Stimulated activated naive B cell treated with anti-CD40 and anti-IgM and Interleukin-4, amounts not matched to agents 10 μg/mL and 1 μg/mL and 100 μg/mL, for 72 hours (primary cell): Measurements from ENCODE around the gene TUT4.

ENCODE experiments used
- ATAC-seq, 2 donors: fragments of 150-1000 bp; cut with Tn5 transposase; replicated peaks; 2 replicates each; pipeline ENCODE4 v1.10.0; 2021; ENCODE audit warnings: moderate library complexity in 1 of 2
- DNase-seq: peaks from one replicate; pipeline ENCODE4 v3.0.0; 2021
- H3K27ac Mint-ChIP-seq: one replicate; pipeline ENCODE4 v1.8.0; 2022; ENCODE audit warnings: mild to moderate bottlenecking, mixed read lengths
- H3K27me3 Mint-ChIP-seq, 2 donors: one replicate each; pipeline ENCODE4 v1.8.0; 2022; ENCODE audit warnings: mixed read lengths in 2 of 2
- H3K36me3 Mint-ChIP-seq, 2 donors: one replicate each; pipeline ENCODE4 v1.8.0; 2022; ENCODE audit warnings: mixed read lengths in 2 of 2, mild to moderate bottlenecking in 1 of 2
- H3K4me1 Mint-ChIP-seq, 2 donors: one replicate each; pipeline ENCODE4 v1.8.0; 2022; ENCODE audit warnings: mixed read lengths in 2 of 2, mild to moderate bottlenecking in 1 of 2
- H3K4me3 Mint-ChIP-seq, 2 donors: one replicate each; pipeline ENCODE4 v1.8.0; 2022; ENCODE audit warnings: mild to moderate bottlenecking in 2 of 2, mixed read lengths in 2 of 2, moderate library complexity in 1 of 2
- H3K9me3 Mint-ChIP-seq, 2 donors: one replicate each; pipeline ENCODE4 v1.8.0; 2022; ENCODE audit warnings: mixed read lengths in 2 of 2, mild to moderate bottlenecking in 1 of 2

TUT4 gene

GRCh38 chr1:52502789-52503188 is 50.1 kb downstream of the TUT4 start:
- H3K9me3 Mint-ChIP-seq, result no peaks in the 10 kb centered on the region
- no peaks in the 10 kb centered on the region for H3K27me3 Mint-ChIP-seq
- peaks cover 0 to 10% of the 10 kb centered on the region in 2 donors for H3K4me1 Mint-ChIP-seq
- no peak for DNase-seq
- peaks cover 23 to 51% of the 10 kb centered on the region in 2 donors for H3K36me3 Mint-ChIP-seq
- no peak overlapping the region for H3K4me3 Mint-ChIP-seq
- ATAC-seq, result no peak
- H3K27ac Mint-ChIP-seq, result peak overlapping the region; percentile 56

DNA sequence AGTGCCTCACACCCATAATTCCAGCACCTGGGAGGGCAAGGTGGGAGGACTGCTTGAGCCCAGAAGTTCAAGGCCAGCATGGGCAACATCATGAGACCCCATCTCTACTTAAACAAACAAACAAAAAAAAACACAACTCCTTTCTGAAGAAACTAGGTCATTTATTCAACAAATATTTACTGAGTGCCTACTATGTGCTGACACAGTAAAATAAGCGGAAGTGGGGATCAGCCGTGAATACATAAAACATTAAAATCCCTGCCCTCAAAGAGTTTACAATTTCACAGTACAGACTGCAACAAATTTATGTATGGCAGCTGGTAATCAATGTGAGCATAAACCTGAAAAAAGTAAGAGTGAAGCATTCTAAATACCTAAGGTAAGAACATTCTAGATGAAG is 65.3 kb downstream of the TUT4 start:
- Mint-ChIP-seq H3K4me1 (no peaks in the 10 kb centered on the region), H3K27ac (no peak overlapping the region), H3K27me3 (no peaks in the 10 kb centered on the region), H3K36me3 (peaks cover 14 to 26% of the 10 kb centered on the region in 2 donors), H3K4me3 (no peak overlapping the region), H3K9me3 (no peaks in the 10 kb centered on the region)
- no peak for ATAC-seq
- DNase-seq, result no peak

DNA sequence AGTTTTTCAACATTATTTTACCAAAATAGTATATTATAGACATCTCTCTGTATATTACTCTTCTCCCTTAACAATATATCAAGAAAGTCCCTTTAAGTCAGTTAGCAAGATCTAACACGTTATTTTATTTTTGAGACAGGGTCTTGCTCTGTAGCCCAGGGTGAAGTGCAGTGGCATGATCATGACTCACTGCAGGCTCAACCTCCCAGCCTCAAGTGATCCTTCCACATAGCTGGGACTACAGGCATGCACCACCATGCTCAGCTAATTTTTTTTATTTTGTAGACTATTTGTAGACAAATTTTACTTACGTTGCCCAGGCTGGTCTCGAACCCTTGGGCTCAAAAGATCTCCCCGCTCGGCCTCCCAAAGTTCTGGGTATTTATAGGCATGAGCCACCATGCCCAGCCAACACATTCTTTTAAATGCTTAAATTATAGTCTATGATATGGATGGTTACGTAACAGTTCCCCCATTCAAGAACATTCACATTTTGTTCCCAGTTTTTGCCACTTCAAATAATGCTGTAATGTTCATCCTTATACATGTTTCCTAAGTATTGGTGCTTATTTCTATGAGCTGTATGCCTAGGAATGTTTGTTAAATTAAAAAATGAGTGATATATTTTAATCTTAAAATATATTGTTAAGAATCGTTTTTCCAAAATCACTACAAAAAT is 70.4 kb downstream of the TUT4 start:
- no peaks in the 10 kb centered on the region for H3K4me1 Mint-ChIP-seq
- H3K27ac Mint-ChIP-seq, result no peak overlapping the region
- DNase-seq, result no peak
- H3K4me3 Mint-ChIP-seq, result no peak overlapping the region
- peaks cover 8 to 10% of the 10 kb centered on the region in 2 donors for H3K36me3 Mint-ChIP-seq
- H3K27me3 Mint-ChIP-seq, result no peaks in the 10 kb centered on the region
- ATAC-seq, result no peak
- H3K9me3 Mint-ChIP-seq, result no peaks in the 10 kb centered on the region

DNA sequence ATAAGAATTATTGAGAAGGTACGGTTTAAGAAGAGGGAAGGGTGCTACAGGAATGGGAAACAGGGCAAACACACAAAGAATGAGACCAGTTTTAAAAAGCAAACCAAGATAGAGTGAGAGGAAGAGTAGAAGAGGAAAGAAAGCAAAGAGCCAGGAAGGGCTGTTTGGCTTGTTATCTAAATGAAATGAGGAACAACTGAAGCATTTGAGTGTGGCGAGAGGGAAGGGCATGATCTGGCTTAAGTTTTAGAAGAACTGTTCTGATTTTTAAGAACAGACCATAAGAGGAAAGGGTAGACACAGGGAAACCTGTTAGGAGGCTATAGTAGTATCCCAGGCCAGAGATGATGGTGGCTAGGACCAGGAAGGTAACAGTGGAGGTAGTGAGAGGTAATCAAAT is 73.8 kb downstream of the TUT4 start:
- H3K4me1 Mint-ChIP-seq, result no peaks in the 10 kb centered on the region
- no peak overlapping the region for H3K4me3 Mint-ChIP-seq
- no peak for DNase-seq
- no peak overlapping the region for H3K27ac Mint-ChIP-seq
- H3K27me3 Mint-ChIP-seq, result no peaks in the 10 kb centered on the region
- ATAC-seq, result no peak
- H3K36me3 Mint-ChIP-seq, result peaks cover 10 to 17% of the 10 kb centered on the region in 2 donors
- H3K9me3 Mint-ChIP-seq, result no peaks in the 10 kb centered on the region

DNA sequence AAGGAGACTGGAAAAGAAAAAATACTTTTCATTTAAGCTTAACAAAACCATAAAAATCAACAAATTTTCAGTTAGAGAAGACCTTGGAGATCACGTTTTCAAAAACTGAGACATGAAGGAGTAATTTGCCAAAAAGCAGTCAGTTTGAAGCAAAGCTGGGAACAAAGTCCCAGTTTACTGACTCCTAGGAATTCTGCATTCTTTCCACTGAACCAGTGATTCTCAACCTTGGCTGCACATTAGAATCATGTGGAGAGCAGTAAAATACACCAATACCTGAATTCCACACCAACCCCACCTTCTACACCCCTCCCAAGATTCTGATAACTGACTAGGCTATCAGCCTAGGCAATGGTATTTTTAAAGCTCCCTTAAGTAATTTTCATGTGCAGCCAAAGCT is 75.0 kb downstream of the TUT4 start:
- Mint-ChIP-seq H3K4me1 (no peaks in the 10 kb centered on the region), H3K27me3 (no peaks in the 10 kb centered on the region), H3K9me3 (no peaks in the 10 kb centered on the region), H3K27ac (no peak overlapping the region), H3K36me3 (peaks cover 10 to 17% of the 10 kb centered on the region in 2 donors), H3K4me3 (no peak overlapping the region)
- DNase-seq (no peak), ATAC-seq (no peak)

GRCh38 chr1:52476943-52477342 is 75.9 kb downstream of the TUT4 start:
- Mint-ChIP-seq H3K36me3 (peaks cover 8 to 17% of the 10 kb centered on the region in 2 donors), H3K27me3 (no peaks in the 10 kb centered on the region), H3K4me3 (no peak overlapping the region), H3K9me3 (no peaks in the 10 kb centered on the region), H3K27ac (no peak overlapping the region), H3K4me1 (no peaks in the 10 kb centered on the region)
- DNase-seq, result no peak
- ATAC-seq, result no peak

DNA sequence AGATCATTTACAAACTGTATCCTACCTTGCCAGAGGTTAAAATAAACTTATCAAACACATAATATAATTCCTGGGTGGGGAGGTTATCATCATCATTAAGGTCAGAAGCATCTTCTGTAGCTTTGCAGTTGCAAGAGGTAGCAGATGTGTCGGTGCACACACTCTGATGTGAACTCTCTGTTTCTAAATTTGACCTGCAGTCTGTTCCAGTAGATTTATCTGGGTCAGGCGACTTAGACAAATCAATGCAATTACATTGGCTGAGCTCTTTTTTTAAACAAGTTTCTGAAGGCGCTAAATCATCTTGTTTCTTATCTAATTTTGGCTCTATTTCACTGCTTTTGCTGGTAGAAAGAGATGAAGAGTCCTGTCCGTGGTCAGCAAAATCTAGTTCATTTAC is 78.1 kb downstream of the TUT4 start:
- H3K27ac Mint-ChIP-seq, result no peak overlapping the region
- DNase-seq (no peak), ATAC-seq (no peak)
- peaks cover 16 to 27% of the 10 kb centered on the region in 2 donors for H3K36me3 Mint-ChIP-seq
- H3K27me3 Mint-ChIP-seq, result no peaks in the 10 kb centered on the region
- H3K4me1 Mint-ChIP-seq, result peaks cover 0 to 1% of the 10 kb centered on the region in 2 donors
- H3K4me3 Mint-ChIP-seq, result no peak overlapping the region
- H3K9me3 Mint-ChIP-seq, result no peaks in the 10 kb centered on the region

GRCh38 chr1:52473039-52473438 is 79.9 kb downstream of the TUT4 start:
- Mint-ChIP-seq H3K27me3 (no peaks in the 10 kb centered on the region), H3K4me3 (no peak overlapping the region), H3K27ac (no peak overlapping the region), H3K9me3 (no peaks in the 10 kb centered on the region), H3K4me1 (peaks cover 0 to 1% of the 10 kb centered on the region in 2 donors), H3K36me3 (peaks cover 16 to 26% of the 10 kb centered on the region in 2 donors)
- ATAC-seq (no peak), DNase-seq (no peak)

DNA sequence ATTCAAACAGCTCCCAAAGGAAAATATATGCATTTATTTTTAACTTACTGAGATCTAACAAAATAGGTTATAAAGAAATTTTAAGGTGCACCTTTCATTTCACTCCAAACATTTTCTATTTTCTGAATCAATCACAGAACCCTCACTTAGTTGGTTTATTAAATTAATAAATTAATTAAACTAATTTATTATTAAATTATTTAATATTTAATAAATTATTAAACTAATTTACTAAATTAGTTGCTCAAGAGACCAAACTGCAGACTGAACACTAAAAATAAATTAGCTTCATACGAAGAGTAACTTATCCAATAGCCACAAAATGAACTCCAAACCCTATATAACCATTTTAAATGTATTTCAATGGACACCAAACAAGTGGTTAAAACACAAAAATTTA is 80.5 kb downstream of the TUT4 start:
- peaks cover 16 to 26% of the 10 kb centered on the region in 2 donors for H3K36me3 Mint-ChIP-seq
- H3K9me3 Mint-ChIP-seq, result no peaks in the 10 kb centered on the region
- H3K4me3 Mint-ChIP-seq, result no peak overlapping the region
- no peak for DNase-seq
- H3K27ac Mint-ChIP-seq, result no peak overlapping the region
- no peak for ATAC-seq
- peaks cover 0 to 4% of the 10 kb centered on the region in 2 donors for H3K4me1 Mint-ChIP-seq
- H3K27me3 Mint-ChIP-seq, result no peaks in the 10 kb centered on the region

DNA sequence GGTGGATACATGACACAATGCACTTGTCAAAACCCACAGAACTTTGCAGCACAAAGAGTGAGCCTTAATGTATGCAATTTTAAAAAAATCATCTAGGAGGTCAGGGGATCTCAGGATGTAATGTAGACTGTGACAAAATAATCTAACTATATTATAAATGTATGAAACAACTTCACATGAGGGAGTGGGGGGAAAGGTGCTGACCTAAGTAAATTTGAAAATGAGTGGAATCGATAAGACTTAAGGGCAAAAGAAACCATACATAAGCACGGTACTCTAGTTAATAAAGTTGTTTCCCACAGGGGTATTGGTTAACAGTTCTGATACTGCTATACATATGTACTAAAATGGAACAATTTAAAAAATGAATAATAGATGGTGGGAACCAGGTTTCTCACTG is 83.8 kb downstream of the TUT4 start:
- Mint-ChIP-seq H3K9me3 (no peaks in the 10 kb centered on the region), H3K27ac (no peak overlapping the region), H3K4me3 (no peak overlapping the region), H3K27me3 (no peaks in the 10 kb centered on the region), H3K4me1 (peaks cover 0 to 5% of the 10 kb centered on the region in 2 donors), H3K36me3 (peaks cover 20 to 28% of the 10 kb centered on the region in 2 donors)
- no peak for DNase-seq
- ATAC-seq, result no peak

- Mint-ChIP-seq H3K27ac (no peak overlapping the region), H3K36me3 (peaks cover 16 to 23% of the 10 kb centered on the region in 2 donors), H3K9me3 (no peaks in the 10 kb centered on the region), H3K27me3 (no peaks in the 10 kb centered on the region), H3K4me3 (no peak overlapping the region), H3K4me1 (peaks cover 0 to 4% of the 10 kb centered on the region in 2 donors)
- DNase-seq, result no peak
- ATAC-seq, result no peak
Measured at GRCh38 chr1:52463891-52464290, 89.0 kb downstream of the TUT4 start.

GRCh38 chr1:52461821-52462220 is 91.1 kb downstream of the TUT4 start:
- DNase-seq (no peak), ATAC-seq (no peak)
- Mint-ChIP-seq H3K9me3 (no peaks in the 10 kb centered on the region), H3K27ac (peak overlapping the region; percentile 15), H3K4me1 (no peaks in the 10 kb centered on the region), H3K4me3 (no peak overlapping the region), H3K27me3 (no peaks in the 10 kb centered on the region), H3K36me3 (peaks cover 13 to 22% of the 10 kb centered on the region in 2 donors)

GRCh38 chr1:52460694-52461093 is 92.2 kb downstream of the TUT4 start:
- no peaks in the 10 kb centered on the region for H3K9me3 Mint-ChIP-seq
- no peak for ATAC-seq
- peak overlapping the region; percentile 1 for H3K27ac Mint-ChIP-seq

DNA sequence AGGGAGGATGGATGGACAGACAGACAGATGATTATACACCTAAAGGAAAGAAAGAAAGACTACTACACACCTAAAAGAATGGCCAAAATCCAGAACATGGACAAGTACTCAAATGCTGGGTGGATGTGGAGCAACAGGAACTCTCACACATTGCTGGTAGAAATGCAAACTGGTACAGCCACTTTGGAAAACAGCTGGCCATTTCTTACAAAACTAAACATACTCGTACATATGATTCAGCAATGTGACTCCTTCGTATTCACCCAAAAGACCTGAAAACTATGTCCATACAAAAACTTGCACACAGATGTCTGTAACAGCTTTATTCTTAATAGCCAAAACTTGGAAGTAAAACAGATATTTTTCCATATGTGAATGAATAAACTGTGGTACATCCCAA is 97.2 kb downstream of the TUT4 start:
- Mint-ChIP-seq H3K4me1 (no peaks in the 10 kb centered on the region), H3K4me3 (no peak overlapping the region), H3K36me3 (peaks cover 16 to 48% of the 10 kb centered on the region in 2 donors), H3K27ac (no peak overlapping the region), H3K27me3 (no peaks in the 10 kb centered on the region), H3K9me3 (no peaks in the 10 kb centered on the region)
- DNase-seq (no peak), ATAC-seq (no peak)

More at GRCh38 chr1:52460694-52461093, 92.2 kb downstream of the TUT4 start:
- no peaks in the 10 kb centered on the region for H3K27me3 Mint-ChIP-seq
- peaks cover 17 to 28% of the 10 kb centered on the region in 2 donors for H3K36me3 Mint-ChIP-seq
- no peak overlapping the region for H3K4me3 Mint-ChIP-seq
- H3K4me1 Mint-ChIP-seq, result no peaks in the 10 kb centered on the region
- DNase-seq, result no peak

DNA sequence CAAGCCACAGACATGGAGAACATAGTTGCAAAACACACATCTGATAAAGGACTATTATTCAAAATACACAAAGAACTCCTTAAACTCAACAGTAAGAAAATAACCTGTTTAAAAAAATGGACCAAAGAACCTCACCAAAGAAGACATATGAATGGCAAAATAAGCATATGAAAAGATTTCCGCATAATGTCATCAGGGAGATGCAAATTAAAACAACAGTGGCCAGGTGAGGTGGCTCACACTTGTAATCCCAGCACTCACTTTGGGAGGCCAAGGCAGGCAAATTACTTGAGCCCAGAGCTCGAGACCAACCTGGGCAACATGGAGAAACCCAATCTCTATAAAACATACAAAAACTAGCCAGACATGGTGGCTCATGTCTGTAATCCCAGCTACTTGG is 98.1 kb downstream of the TUT4 start:
- DNase-seq (no peak), ATAC-seq (no peak)
- Mint-ChIP-seq H3K27me3 (no peaks in the 10 kb centered on the region), H3K36me3 (peaks cover 15 to 44% of the 10 kb centered on the region in 2 donors), H3K4me3 (no peak overlapping the region), H3K27ac (no peak overlapping the region), H3K4me1 (no peaks in the 10 kb centered on the region), H3K9me3 (no peaks in the 10 kb centered on the region)
